Measurements from ENCODE around the gene OXCT1.

OXCT1 gene

GRCh38 chr5:41815663-41816229 lies 54.5 kb downstream of the OXCT1 start (continued):
- TF ChIP-seq ZBTB44 (tag by site-specific recombination; IDR thresholded peaks at IDR 0.05) (no peak), EGR2 (tag by site-specific recombination; IDR thresholded peaks at IDR 0.05; ENCODE audit: low read depth) (no peak), ZNF133 (tag by site-specific recombination; IDR thresholded peaks at IDR 0.05) (no peak), BCL11A (tag by site-specific recombination; IDR thresholded peaks at IDR 0.05; ENCODE audit: low read depth) (no peak), ZNF248 (tag by site-specific recombination; IDR thresholded peaks at IDR 0.05) (no peak), ZNF214 (tag by site-specific recombination; IDR thresholded peaks at IDR 0.05; ENCODE audit: borderline replicate concordance) (no peak), SCRT1 (tag by site-specific recombination; IDR thresholded peaks at IDR 0.05; ENCODE audit: borderline replicate concordance) (no peak), ZNF169 (tag by site-specific recombination; IDR thresholded peaks at IDR 0.05) (no peak), ZNF354C (tag by site-specific recombination; IDR thresholded peaks at IDR 0.05; ENCODE audit: borderline replicate concordance, low read depth) (no peak), WT1 (tag by site-specific recombination; IDR thresholded peaks at IDR 0.05) (no peak), PATZ1 (tag by site-specific recombination; IDR thresholded peaks at IDR 0.05) (no peak), YY2 (tag by site-specific recombination; IDR thresholded peaks at IDR 0.05) (no peak), ZNF132 (tag by site-specific recombination; IDR thresholded peaks at IDR 0.05; ENCODE audit: borderline replicate concordance) (no peak)

- H3K4me1 ChIP-seq (ENCODE audit: control insufficient read depth, insufficient read depth, low read length), result no peaks in the 10 kb centered on the region
Measured at GRCh38 chr5:41815261-41815660, 55.0 kb downstream of the OXCT1 start.

More at GRCh38 chr5:41815261-41815660, 55.0 kb downstream of the OXCT1 start:
- Histone ChIP-seq H3K9me3 (ENCODE audit: control insufficient read depth, insufficient read depth, low read depth, low read length) (no peaks in the 10 kb centered on the region), H3K36me3 (ENCODE audit: control insufficient read depth in 2 of 2, insufficient read depth in 1 of 2, low read length in 2 of 2) (no peaks in the 10 kb centered on the region), H3K4me3 (ENCODE audit: low read depth, low read length) (no peak overlapping the region), H3K27ac (ENCODE audit: extremely low read depth, low read depth, low read length) (no peak overlapping the region)
- ChIA-PET CTCF (interaction anchor here (0.7 to 1.2 kb wide), 3 partner anchors 11 to 108 kb away, joined by 3 to 7 read pairs (median 3); no protein-coding TSS in a partner anchor), POLR2A (no interaction called here)
- TF ChIP-seq OVOL3 (tag by site-specific recombination; IDR thresholded peaks at IDR 0.05), result no peak
- no peak for TF ChIP-seq ZNF768 (tag by site-specific recombination; IDR thresholded peaks at IDR 0.05)
- no peak for TF ChIP-seq ZNF449 (tag by site-specific recombination; IDR thresholded peaks at IDR 0.05)
- TF ChIP-seq ZNF76 (tag by site-specific recombination; IDR thresholded peaks at IDR 0.05; ENCODE audit: borderline replicate concordance, low read depth), result no peak
- no peak for TF ChIP-seq FEZF1 (tag by site-specific recombination; IDR thresholded peaks at IDR 0.05)
- no peak for TF ChIP-seq ZNF416 (tag by site-specific recombination; IDR thresholded peaks at IDR 0.05)
- TF ChIP-seq ZNF658 (tag by site-specific recombination; IDR thresholded peaks at IDR 0.05), result no peak
- TF ChIP-seq, protein P1, sequence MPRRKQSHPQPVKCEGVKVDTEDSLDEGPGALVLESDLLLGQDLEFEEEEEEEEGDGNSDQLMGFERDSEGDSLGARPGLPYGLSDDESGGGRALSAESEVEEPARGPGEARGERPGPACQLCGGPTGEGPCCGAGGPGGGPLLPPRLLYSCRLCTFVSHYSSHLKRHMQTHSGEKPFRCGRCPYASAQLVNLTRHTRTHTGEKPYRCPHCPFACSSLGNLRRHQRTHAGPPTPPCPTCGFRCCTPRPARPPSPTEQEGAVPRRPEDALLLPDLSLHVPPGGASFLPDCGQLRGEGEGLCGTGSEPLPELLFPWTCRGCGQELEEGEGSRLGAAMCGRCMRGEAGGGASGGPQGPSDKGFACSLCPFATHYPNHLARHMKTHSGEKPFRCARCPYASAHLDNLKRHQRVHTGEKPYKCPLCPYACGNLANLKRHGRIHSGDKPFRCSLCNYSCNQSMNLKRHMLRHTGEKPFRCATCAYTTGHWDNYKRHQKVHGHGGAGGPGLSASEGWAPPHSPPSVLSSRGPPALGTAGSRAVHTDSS (tag by site-specific recombination; IDR thresholded peaks at IDR 0.05), result no peak
- TF ChIP-seq ZNF391 (tag by site-specific recombination; IDR thresholded peaks at IDR 0.05; ENCODE audit: borderline replicate concordance, low read depth), result no peak
- no peak for TF ChIP-seq TRIM28 (IDR thresholded peaks at IDR 0.05; ENCODE audit: borderline replicate concordance, low read length)
- TF ChIP-seq KLF9 (tag by site-specific recombination; IDR thresholded peaks at IDR 0.05; ENCODE audit: low read depth), result no peak
- TF ChIP-seq ZNF239 (tag by site-specific recombination; IDR thresholded peaks at IDR 0.05), result no peak
- no peak for TF ChIP-seq ZNF423 (tag by site-specific recombination; IDR thresholded peaks at IDR 0.05)
- no peak for TF ChIP-seq ZNF830 (tag by site-specific recombination; IDR thresholded peaks at IDR 0.05; ENCODE audit: low read depth)
- TF ChIP-seq MZF1 (tag by site-specific recombination; IDR thresholded peaks at IDR 0.05; ENCODE audit: borderline replicate concordance), result no peak
- no peak for TF ChIP-seq ZFHX2 (tag by site-specific recombination; conservative IDR thresholded peaks at IDR 0.05)
- no peak for TF ChIP-seq ZNF138 (tag by site-specific recombination; IDR thresholded peaks at IDR 0.05; ENCODE audit: borderline replicate concordance)

Measured in HEK293 (cell line).